ENCODE results near the gene ALPK3. TPM values are rescaled to one million over a fixed set of nuclear protein-coding genes. Genes with fewer than 3 reads are reported as not detected.

The ALPK3 gene
- total and polyA plus RNA-seq, 8 donors: 0.58 to 17.9 (median 3.5) TPM

DNA sequence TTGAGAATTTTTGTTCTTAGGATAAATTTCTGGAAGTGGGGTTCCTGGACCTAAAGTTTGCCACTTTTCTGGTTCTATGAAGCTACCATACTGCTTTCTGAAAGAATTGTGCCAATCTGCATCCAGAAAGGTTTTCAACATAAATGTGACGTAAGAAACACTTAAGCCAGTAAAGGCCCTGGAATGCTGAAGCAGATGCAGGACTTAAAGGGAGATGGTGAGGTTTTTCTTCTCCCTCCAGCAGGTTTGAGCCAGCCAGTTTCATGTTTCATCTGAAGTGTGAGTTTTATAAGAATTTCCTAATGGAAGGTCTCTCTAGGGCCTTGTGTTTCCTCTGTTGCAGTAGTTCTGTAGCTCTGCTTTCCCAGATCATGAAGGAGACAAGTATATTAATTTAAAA is 35.7 kb upstream of the ALPK3 start:
- intact Hi-C loops (cut with DNase I; ENCODE audit: low total_unique reads): no loop called here
- H3K27me3 ChIP-seq: no peaks in the 10 kb centered on the region
- H3K27ac ChIP-seq: no peak overlapping the region
- TF ChIP-seq POLR2AphosphoS5 (IDR thresholded peaks at IDR 0.05) (no peak), POLR2A (IDR thresholded peaks at IDR 0.05) (no peak), CTCF (IDR thresholded peaks at IDR 0.05) (no peak), EP300 (IDR thresholded peaks at IDR 0.05) (no peak)
- 95 to 100% (median 100%) methylated on average over 1 of the region's 1 CpG for WGBS, 5 donors
- H3K4me1 ChIP-seq: peaks cover 0 to 17% (median 7%) of the 10 kb centered on the region in 4 donors
- no peaks in the 10 kb centered on the region for H3K9me3 ChIP-seq
- H3K36me3 ChIP-seq: peaks cover 32 to 72% (median 63%) of the 10 kb centered on the region in 4 donors
- H3K4me3 ChIP-seq: no peak overlapping the region
- DNase-seq: no peak

GRCh38 chr15:84782346-84782745 is 34.8 kb upstream of the ALPK3 start:
- TF ChIP-seq POLR2AphosphoS5 (IDR thresholded peaks at IDR 0.05): no peak
- TF ChIP-seq CTCF (IDR thresholded peaks at IDR 0.05): no peak
- no peak for TF ChIP-seq EP300 (IDR thresholded peaks at IDR 0.05)
- no peak for TF ChIP-seq POLR2A (IDR thresholded peaks at IDR 0.05)
- intact Hi-C loops (cut with DNase I; ENCODE audit: low total_unique reads): no loop called here
- Histone ChIP-seq H3K4me3 (no peak overlapping the region), H3K36me3 (peaks cover 32 to 78% (median 66%) of the 10 kb centered on the region in 4 donors), H3K4me1 (peaks cover 0 to 21% (median 10%) of the 10 kb centered on the region in 4 donors), H3K27ac (no peak overlapping the region), H3K27me3 (no peaks in the 10 kb centered on the region), H3K9me3 (no peaks in the 10 kb centered on the region)
- no peak for DNase-seq

DNA sequence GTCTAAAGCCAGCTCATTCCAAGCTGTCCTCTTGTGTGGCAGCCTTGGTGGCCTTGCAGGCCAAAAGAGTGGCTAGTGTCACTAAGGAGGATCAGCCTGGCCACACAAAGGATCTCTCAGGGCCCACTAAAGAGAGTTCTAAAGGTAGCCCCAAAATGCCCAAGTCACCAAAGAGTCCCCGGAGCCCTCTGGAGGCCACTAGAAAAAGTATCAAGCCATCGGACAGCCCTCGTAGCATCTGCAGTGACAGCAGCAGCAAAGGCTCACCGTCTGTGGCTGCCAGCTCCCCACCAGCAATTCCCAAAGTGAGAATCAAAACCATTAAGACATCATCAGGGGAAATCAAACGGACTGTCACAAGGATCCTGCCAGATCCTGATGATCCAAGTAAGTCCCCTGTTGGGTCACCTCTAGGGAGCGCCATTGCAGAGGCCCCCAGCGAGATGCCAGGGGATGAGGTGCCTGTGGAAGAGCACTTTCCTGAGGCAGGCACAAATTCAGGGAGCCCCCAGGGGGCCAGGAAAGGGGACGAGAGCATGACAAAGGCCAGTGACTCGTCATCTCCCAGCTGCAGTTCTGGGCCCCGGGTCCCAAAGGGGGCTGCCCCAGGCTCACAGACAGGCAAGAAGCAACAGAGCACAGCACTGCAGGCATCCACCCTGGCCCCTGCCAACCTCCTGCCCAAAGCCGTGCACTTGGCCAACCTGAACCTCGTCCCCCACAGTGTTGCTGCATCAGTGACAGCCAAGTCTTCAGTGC is 33.5 kb upstream of the ALPK3 start:
- Histone ChIP-seq H3K36me3 (peaks cover 32 to 69% (median 58%) of the 10 kb centered on the region in 4 donors), H3K4me3 (no peak overlapping the region), H3K27ac (no peak overlapping the region), H3K27me3 (no peaks in the 10 kb centered on the region), H3K9me3 (no peaks in the 10 kb centered on the region), H3K4me1 (peaks cover 0 to 35% (median 17%) of the 10 kb centered on the region in 4 donors)
- no peak for DNase-seq
- WGBS, 5 donors: 83 to 92% (median 89%) methylated on average over 9 to 12 of the region's 12 CpGs
- intact Hi-C loops (cut with DNase I; ENCODE audit: low total_unique reads): no loop called here
- TF ChIP-seq EP300 (IDR thresholded peaks at IDR 0.05) (no peak), CTCF (IDR thresholded peaks at IDR 0.05) (no peak), POLR2A (IDR thresholded peaks at IDR 0.05) (no peak), POLR2AphosphoS5 (IDR thresholded peaks at IDR 0.05) (no peak)

DNA sequence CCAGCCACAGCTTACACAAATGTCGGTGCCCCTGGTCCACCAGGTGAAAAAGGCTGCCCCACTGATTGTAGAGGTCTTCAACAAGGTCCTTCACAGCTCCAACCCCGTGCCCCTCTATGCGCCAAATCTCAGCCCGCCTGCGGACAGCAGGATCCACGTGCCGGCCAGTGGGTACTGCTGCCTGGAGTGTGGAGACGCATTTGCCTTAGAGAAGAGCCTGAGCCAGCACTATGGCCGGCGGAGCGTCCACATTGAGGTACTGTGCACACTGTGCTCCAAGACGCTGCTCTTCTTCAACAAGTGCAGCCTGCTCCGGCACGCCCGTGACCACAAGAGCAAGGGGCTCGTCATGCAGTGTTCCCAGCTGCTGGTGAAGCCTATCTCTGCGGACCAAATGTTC is 32.9 kb upstream of the ALPK3 start:
- H3K9me3 ChIP-seq: no peaks in the 10 kb centered on the region
- no peak for DNase-seq
- 93 to 98% (median 97%) methylated on average over 6 to 17 of the region's 17 CpGs for WGBS, 5 donors
- H3K36me3 ChIP-seq: peaks cover 32 to 65% (median 55%) of the 10 kb centered on the region in 4 donors
- no peak overlapping the region for H3K4me3 ChIP-seq
- no peak for TF ChIP-seq POLR2A (IDR thresholded peaks at IDR 0.05)
- TF ChIP-seq CTCF (IDR thresholded peaks at IDR 0.05): no peak
- TF ChIP-seq POLR2AphosphoS5 (IDR thresholded peaks at IDR 0.05): no peak
- no peak for TF ChIP-seq EP300 (IDR thresholded peaks at IDR 0.05)
- intact Hi-C loops (cut with DNase I; ENCODE audit: low total_unique reads): no loop called here
- no peak overlapping the region for H3K27ac ChIP-seq
- H3K4me1 ChIP-seq: peaks cover 0 to 35% (median 17%) of the 10 kb centered on the region in 4 donors
- no peaks in the 10 kb centered on the region for H3K27me3 ChIP-seq

All from stomach (tissue), 9 donors.